HCEC 1CT (cell line): Measurements from ENCODE around the gene F12.

Experiments
- DNase-seq: peaks from one replicate; pipeline ENCODE4 v3.0.0-alpha.2; 2017

Gene F12

DNA sequence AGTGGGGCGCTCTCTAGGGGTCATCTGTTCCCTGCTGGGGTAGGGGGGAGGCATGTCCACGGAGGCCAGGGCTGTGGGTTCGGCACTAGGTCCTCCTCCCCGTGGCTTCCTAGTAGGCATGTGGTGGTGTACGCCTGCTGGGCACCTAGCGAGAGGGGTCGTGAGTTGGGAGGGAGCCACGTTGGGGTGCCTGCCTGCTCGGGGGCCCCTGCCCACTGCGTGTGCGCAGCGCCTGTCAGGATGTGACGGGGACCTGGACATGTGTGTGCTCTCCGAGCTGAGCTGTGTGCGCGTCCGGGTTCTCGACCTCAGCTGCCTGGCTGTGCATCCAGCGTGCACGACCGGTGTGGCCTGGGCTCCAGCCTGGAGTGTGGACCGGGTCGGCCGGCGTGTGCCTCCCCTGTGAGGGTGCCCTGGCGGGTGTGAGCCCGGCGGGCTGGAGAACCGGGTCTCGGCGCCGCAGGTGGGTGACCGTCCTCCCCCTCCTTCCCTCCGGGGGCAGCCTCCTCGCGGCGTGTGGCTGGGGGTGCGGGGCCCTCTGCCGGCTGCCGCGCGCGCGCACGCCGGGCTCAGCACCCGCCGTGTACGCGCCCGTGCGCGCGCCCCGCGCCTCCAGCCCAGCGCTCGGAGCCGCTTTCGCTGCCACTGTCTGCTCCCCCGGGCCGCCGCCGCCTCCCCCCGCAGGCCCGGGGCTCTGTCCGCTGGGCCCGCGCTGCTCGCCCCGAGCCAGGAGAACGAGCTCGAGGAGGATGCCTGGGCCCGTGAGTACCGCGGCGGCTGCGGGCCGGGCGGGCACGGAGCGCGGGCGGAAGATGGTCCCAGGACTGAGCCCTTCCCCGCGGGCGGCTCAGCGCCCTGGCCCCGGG lies 37.1 kb upstream of the F12 start, which contains the start of gene PRR7:
TSS of gene PRR7 (plus strand) at position 615 of the 866 bp plus-strand sequence. CDS start 8,254 bp downstream, outside the sequence.
- DNase-seq = peak; percentile 67

DNA sequence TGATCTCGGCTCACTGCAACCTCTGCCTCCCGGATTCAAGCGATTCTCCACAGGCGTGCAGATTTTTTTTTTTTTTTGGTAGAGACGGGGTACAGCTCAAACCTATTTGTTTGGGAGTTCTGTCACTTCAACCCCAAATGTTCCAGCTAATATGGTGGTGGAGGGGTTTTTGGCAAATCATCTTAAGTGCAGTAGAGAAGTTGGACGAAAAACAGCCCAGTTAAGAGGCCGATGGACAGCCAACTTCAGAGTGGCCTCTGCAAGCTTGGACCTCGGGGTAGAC lies 36.5 kb upstream of the F12 start:
- no peak for DNase-seq

- no peak for DNase-seq
These were observed 35.9 kb upstream of the F12 start for GRCh38 chr5:177445052-177445916.

GRCh38 chr5:177444106-177445051 lies 35.0 kb upstream of the F12 start:
- no peak for DNase-seq

DNA sequence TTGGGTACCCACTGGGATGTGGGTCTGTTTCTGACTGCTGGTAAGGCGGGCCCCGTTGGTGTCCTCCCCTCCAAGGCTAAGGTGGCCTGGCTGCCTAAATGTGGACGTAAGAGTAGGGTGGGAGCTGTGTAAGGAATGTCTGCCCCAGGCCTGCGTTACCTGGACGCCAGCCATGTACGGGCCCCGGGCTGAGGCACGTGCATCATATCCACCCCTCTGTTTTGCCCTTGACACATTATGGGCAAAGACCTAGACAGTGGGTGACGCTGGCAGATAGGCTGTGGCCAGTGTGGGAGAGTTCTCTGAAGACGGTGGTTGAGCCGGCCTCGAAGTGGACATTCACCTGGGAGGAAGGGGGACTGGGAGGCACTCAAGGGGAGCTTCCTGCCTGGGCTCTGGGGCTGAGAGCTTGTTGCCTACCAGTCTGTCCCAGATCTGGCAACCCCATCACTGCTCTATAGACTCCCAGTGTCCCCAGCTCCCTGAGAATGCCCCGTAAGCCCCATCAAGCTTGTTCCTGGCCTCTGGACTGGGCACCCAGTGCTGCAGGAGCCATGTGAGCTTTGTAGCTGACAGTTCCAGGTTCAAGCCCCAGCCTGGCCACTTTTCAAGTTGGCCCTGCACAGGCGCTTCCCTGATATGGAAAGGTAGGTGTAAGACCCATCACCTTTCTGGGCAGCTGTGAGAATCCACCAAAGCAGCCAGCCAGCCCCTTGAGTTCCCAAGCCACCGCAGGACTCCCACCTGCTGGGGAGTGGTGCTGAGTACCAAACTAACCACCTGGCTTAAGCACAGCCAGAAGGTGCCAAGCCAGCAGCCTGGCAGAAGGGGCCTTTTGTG lies 34.0 kb upstream of the F12 start:
- DNase-seq = no peak

GRCh38 chr5:177442066-177442826 lies 32.9 kb upstream of the F12 start:
- no peak for DNase-seq

DNA sequence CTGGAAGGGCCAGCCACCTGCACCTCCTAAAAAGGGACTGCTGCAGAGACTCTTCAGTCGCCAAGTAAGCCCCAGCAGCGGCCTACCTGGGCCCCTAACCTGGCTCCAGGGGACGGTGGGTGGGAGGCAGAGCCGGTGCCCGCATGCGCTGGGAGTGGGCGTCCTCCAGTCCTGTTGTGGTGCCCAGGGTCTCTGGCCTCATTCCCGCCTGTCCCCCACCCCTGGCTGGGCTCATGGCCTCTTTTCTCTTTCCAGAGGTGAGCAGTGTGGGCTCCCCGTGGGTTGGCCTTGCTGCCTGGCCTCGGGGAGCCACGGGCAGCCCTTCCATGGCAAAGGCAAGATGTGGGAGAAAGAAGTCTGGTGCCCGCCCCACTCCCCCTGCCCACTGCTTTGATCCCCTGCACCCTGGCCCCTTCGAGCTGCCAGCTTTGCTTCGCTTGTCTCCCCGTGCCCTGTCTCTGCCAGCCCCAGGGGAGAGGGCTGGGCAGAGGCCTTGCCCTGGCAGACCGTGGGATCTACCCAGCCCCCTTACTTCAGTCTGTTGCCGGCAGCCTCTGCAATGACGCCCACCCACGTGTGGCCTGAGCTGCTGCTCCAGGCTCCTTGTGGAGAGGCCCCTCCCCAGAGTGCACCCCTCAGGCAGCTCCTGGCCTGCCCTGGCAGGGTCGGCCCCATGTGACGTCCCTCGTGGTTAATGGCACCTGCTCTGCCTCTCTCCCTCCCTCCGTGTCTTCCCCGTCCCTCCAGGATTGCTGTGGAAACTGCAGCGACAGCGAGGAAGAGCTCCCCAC lies 31.8 kb upstream of the F12 start:
- no peak for DNase-seq

GRCh38 chr5:177440211-177440989 lies 31.0 kb upstream of the F12 start:
- no peak for DNase-seq

GRCh38 chr5:177439518-177440053 lies 30.2 kb upstream of the F12 start:
- DNase-seq = no peak

DNA sequence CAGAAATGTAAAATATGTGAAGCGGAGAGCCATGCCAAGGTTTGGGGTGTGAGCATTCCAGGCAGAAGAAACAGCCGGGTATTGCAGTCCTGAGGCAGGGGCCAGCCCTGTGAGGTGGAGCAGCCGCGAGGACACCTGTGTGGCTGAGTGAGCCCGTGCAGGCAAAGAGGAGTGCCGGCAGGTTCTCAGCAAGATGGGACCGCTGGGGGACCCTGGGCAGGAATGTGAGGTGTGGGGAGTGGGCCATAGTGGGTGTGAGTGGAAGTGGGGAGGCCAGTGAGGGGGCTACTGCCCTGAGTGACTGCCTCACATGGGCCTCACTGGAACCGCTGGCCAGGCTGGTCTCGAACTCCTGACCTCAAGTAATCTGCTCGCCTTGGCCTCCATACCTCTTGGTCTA lies 29.1 kb upstream of the F12 start:
- DNase-seq = no peak

- no peak for DNase-seq
These were observed 28.3 kb upstream of the F12 start for GRCh38 chr5:177437623-177438022.

- DNase-seq = no peak
These were observed 26.6 kb upstream of the F12 start for GRCh38 chr5:177435847-177436536.

- DNase-seq = no peak
These were observed 25.8 kb upstream of the F12 start for GRCh38 chr5:177434942-177435738.

DNA sequence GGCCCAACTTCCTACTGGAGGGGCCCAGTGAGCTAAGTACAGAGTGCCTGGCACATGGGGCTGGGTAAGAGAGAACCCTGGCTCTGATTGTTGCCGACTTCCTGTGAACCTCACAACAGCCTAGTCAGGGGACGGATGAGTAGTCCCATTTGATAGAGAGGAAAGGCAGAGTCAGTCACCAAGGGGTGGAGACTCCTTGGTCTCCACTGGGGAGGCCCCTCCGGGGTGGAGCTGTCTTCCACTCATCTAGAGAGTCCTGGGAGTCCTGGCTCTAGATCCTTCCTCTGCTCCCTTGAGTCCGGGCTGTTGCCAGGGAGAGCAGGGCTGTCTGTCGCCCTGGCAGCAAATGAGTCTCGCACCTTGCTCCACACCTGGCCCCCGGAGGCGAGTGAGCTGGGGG lies 25.1 kb upstream of the F12 start:
- no peak for DNase-seq

- DNase-seq = no peak
These were observed 24.4 kb upstream of the F12 start for GRCh38 chr5:177433658-177434217.

DNA sequence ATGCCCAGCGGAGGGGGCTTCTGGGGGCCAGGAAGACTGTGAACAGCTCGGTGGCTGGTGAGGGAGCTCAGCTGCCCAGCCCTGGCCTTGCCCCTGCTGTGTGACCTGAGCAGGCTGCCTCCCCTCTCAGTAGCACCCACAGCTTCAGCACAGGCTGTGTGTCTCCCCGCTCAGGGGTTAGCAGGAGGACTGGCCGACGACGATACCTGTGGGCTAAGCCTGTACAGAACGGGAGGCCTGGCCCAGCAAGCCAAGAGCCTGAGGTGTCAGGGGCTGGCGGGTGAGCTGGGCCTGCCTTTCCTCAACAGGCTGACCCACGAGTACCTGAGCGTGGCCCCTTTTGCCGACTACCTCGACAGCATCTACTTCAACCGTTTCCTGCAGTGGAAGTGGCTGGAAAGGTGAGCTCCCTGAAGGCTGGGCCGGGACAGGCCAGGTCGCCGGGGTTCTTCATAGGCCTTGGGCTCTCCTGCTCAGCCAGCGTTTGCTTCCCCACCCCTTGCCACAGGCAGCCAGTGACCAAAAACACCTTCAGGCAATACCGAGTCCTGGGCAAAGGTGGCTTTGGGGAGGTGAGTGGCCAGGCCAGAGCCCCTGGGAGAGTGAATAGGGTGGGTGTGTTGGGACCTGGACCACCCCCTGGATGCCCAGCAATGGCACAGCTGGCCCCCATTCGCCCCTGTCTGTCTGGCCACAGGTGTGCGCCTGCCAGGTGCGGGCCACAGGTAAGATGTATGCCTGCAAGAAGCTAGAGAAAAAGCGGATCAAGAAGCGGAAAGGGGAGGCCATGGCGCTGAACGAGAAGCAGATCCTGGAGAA lies 23.7 kb upstream of the F12 start:
- DNase-seq = no peak
